Activated CD4-positive, alpha-beta T cell treated with anti-CD3 and anti-CD28 coated beads, Interleukin-2, amount 50 U/mL, for 1 hour (primary cell): ENCODE data around the gene MEI1.
A peak's percentile ranks its signal among the peaks of the same experiment; 100 is the strongest.

Experiments
- DNase-seq: peaks from one replicate; pipeline ENCODE4 v3.0.0-alpha.2; 2020

MEI1 gene

DNA sequence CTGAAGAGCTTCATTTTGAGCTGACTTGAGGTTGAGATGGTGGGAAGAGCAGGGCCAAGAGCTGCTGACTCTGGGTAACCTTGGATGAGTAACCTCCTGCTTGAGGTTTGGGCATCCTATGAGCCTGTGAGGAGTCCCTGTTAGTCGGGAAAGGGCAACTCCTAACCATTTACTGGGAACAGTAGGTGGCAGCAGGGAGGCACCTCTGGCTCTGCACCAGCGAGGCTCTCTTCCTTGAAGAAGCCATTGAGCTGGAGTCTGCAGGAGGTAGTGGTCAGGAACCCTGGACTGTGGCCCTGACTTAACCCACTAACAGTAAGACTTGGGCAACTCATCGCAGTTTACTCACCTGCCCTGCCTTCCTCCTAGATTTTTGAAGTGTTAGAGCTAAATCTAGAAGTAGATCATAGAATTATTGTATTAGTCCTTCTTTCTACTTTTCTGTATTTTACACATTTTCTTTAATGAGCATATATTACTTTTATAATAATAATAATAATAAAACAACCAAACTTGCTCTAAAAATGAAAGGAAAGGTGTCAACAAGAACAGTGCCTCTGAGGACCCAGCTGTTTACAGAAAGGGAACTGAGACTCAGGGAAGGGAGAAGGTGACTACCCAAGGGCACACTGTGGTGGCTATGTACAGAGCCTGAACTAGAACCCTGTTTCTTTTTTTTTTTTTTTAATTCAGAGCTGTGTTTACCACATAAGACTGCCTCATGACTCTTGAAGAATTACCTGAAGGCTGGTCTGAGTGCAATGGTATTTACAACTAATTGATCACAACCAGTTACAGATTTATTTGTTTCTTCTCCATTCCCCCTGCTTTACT is 47.5 kb downstream of the MEI1 start:
- DNase-seq: peak; percentile 47

DNA sequence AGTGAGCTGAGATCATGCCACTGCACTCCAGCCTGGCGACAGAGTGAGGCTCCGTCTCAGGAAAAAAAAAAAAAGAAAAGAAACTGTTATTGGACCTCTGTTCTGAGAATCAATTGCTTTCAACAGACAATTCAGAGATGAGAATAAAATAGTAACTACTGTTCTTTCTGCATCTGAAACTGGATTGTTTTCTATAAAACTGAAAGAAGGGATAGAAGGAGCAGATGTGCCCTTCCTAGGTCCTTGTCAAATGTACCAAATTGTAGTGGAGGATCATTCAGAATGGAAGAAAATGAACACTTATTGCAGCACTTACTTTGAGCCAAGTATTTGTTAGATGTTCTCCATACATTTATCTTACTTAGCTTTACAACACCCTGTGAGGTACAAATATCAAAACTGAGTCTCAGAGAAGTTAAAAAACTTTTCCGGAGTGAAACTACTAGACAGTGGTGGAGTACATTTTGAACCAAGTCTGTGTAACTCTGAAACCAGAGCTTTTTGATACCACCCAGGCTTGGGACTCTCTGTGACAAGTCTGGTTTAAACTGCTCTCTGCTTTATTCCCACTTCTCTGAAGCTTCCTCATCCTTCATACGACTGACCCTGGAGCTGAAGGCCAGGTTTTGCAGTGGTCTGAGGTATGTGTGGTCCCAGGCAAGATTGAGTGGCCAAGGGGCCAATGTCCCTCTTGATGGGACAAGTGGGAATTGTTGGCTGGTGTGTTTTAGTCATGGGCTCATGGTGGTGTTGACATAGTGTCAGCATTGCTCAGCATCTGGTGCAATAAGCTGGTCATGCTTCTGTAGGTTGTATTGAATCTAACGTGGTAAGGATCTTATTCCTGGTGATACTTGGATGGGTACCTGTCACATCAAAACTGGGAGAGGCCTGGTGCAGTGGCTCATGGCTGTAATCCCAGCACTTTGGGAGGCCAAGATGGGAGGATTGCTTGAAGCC is 53.0 kb downstream of the MEI1 start:
- DNase-seq: no peak

DNA sequence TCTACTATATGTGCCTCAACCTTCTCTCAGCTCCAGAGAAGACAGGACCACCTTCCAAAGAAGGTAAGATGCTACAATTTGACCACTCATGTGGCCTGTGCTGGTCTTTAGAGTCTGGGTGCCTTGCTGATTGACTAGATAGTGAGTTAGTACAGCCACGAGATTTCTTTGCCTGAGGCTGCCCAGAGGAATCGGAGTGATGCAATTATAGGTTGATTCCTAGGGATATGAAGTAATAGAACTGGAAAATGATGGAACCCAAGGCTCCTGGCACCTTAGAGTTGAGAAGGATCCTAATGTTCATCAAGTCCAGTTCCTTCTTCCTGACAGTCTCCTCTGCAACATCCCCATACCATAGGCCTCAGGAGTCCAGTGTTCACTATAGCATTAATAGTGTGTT is 54.7 kb downstream of the MEI1 start:
- DNase-seq: no peak

DNA sequence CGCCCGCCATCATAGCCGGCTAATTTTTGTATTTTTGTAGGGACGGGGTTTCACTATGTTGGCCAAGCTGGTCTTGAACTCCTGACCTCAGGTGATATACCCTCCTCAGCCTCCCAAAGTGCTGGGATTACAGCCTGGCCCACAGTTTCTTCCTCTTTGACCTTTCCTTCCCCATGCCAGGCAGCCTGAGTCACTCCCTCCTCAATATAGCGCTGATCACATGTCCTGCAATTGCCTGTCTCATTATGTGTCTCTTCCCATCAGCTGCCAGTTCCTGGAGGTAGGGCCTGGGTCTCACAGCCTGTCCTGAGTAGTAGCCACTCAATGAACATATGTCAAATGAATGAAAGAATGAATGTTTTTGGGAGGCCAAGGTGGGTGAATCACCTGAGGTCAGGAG is 58.2 kb downstream of the MEI1 start:
- DNase-seq: no peak

DNA sequence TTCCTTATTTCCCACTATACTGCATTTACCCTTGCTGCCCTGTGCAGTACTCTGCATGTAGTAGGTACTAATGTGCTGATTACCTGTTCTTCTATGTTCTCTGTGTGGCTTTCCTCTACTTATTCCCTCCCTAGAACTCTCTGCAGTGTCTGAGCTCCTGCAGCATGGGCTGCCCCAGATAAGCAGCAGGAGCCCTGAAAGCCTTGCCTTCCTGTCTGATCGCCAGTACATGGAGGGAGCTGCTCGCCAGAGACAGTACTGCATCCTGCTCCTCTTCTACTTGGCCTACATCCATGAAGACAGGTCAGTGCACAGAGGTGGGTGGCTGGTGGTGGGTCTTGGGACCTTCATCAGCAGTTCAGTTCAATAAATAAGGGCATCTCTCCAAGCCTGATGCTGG is 58.9 kb downstream of the MEI1 start:
- no peak for DNase-seq

DNA sequence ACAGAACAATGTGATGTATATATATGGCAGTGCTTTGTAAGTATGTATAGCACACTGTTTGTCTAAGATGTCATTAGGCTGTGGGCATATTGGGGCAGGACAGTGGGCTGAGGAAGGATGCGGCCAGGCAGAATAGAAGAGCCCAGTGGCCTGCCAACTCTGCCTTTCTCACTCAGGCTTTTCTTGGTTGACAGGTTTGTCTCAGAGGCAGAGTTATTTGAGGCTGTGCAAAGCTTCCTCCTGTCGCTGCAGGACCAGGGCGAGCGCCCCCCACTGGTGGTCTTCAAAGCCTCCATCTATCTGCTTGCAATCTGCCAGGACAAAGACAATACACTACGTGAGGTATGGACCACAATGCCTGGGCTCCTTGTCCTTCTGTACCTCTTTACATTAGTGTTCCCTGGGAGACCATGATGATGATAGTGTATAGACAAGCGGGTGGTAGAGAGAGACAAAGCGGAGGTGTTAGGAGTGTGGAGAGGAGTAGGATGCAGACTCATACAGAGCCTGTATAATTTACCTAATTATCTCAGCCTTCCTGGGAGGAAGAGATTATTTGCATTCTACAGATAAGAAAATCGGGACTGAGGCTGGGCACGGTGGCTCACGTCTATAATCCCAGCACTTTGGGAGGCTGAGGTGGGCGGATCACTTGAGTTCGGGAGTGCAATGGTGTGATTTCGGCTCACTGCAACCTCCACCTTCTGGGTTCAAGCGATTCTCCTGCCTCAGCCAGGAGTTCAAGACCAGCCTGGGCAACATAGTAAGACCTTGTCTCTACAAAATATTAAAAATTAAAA is 63.9 kb downstream of the MEI1 start:
- peak; percentile 33 for DNase-seq

DNA sequence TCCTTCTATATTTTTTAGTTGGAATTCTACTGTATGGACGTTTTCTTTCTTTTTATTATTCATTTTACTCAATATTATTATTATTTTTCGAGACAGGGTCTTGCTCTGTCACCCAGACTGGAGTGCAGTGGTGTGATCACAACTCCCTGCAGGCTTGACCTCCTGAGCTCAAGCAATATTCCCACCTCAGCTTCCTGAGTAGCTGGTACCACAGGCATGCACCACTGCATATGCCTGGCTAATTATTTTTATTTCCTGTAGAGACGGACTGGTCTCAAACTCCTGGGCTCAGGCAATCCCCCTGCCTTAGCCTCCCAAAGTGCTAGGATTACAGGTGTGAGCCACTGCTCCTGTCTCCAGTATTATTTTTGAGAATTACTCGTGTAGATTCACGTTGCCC is 67.2 kb downstream of the MEI1 start:
- no peak for DNase-seq

DNA sequence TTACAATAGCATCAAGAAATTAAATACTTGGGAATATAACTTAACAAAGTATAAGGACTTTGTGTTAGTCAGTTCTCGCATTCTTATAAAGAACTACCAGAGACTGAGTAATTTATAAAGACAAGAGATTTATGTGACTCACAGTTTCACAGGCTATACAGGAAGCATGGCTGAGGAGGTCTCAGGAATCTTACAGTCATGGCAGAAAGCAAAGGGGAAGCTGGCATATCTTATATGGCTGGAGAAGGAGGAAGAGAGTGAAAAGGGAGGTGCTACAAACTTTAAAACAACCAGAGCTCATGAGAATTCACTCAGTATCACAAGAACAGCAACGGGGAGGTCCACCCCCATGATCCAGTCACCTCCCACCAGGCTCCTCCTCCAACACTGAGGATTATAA is 69.1 kb downstream of the MEI1 start:
- no peak for DNase-seq

DNA sequence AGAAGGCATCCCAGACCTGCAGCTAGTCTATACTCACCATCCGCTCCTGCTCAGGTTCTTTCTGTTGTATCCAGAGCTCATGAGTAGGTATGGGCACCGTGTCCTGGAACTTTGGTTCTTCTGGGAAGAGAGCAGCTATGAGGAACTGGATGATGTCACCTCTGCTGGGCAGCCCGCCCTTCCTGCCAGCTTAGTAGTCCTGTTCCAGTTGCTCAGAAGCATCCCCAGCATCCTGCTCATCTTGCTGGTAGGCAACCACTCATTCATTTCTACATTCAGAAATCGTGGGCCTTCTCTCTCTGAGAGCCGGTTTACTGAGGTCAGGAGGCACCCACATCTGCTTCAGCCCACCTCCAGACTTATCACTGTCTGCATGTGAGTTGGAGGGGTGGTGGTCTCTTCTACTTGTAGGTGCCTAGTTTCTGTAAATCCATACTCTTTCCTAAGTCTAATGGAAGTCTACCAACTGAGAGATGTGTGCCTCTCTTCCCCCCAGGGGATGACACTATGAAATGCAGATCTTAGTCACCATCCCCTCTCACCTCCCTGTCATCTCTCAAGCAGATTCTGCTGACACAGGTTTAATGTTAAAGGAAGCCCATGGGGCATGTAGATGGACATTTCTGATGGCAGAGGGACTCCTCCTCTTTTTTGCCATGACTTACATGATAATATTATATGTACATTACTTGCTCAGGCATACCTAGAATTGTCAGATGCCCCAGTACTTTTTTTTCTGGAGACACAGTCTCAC is 71.6 kb downstream of the MEI1 start:
- no peak for DNase-seq

DNA sequence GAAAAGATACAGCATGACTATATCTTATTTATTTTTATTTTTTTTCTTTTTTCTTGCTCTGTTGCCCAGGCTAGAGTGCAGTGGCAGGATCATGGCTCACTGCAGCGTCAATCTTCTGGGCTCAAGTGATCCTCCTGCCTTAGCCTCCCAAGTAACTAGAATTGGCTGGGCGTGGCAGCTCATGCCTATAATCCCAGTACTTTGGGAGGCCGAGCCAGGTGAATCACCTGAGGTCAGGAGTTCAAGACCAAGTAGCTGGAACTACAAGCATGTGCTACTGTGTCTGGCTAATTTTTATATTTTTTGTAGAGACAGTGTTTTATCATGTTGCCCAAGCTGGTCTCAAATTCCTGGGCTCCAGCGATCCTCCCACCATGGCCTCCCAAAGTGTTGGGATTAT is 72.9 kb downstream of the MEI1 start:
- DNase-seq: no peak

DNA sequence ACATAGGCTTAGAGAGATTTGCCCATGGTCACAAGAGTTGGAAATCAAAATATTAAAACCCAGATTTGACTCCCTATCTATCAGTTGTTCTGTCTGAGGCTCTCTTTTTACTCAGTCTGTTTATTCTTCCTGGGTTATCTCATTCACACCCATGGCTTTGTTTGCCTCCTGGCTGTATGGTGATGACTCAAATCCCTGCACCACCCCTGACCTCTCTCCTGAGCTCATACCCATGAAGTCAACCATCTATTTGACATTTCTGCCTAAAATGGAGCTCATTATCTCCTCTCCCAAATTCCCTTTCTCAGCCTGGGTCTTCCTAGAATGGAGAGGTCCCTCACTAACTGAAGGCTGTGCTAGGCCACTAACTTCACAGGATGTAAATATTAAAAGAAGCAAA is 73.3 kb downstream of the MEI1 start:
- DNase-seq: no peak

DNA sequence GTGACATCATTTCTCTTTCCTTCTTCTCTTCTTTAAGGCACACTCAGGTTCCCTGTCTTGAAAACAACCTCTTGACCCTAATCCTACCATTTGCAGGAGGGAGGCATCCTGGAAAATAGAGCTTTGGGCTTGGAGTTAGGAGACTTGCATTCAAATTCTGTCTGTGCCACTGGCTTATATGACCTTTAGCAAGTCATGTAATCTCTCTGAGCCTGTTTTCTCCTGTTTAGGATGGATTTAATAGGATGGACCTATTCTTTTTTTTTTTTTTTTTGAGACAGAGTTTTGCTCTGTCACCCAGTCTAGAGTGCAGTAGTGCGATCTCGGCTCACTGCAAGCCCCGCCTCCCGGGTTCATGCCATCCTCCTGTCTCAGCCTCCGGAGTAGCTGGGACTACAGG is 76.0 kb downstream of the MEI1 start:
- DNase-seq: no peak

DNA sequence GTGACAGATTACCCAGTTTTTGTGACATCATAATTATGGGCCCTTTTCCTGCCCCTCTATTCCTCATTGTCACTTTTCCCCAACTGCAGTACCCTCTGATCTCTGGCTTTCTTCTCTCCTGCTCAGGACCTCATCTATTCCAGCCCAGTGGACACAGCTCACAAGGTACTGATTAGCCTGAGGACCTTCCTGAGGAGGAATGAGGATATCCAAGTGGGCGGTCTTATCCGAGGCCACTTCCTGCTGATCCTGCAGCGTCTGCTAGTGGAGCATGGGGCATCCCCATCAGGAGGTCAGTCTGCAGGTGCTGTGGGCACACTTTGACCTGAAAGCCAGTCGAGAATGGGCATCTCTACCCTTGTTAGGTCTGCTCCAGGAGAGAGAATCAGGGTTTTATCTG is 76.7 kb downstream of the MEI1 start:
- DNase-seq: no peak

DNA sequence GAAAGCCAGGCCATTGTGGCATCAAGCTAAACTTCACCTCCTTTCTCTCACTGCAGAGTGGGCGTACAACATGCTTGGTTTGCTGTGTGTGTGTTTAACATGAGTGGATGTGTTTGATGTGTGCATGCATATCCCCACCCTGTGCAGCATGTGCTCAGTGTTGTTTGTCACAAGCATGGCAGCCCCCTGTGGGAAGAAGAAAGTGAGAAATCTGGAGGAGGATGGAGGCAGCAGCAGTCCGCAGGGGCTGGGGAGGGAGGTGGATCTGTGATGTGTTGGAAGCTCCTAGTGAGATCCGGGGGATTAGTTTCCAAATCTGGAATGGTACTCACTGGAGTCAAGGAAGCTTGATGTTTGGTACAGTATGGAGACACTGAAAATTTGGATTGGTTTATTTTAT is 77.1 kb downstream of the MEI1 start:
- DNase-seq: no peak

DNA sequence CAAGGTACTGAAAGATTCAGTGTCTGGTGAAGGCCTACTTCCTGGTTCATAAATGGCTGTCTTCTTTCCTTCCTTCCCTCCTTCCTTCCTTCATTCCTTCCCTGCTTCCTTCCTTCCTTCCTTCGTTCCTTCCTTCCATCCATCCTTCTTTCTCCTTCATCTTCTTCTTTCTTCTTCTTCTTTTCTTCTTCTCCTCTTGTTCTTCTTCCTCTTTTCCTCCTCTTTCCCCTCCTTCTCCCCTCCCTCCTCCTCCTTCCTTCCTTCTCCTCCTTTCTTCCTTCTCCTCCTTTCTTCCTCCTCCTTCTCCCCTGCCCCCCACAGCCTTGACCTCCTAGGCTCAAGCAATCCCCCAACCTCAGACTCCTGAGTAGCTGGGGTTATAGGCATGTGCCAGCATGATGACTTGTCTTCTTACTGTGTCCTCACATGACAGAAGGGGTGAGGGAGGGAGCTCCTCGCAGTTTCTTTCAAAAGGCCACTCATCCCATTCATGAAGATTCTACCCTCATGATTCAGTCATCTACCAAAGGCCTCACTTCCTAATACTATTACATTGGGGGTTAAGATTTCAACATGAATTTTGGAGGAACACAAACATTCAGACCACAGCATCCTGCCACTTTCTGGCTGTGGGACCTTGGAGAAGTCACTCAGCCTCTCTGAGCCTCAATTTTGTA is 78.6 kb downstream of the MEI1 start:
- DNase-seq: no peak

DNA sequence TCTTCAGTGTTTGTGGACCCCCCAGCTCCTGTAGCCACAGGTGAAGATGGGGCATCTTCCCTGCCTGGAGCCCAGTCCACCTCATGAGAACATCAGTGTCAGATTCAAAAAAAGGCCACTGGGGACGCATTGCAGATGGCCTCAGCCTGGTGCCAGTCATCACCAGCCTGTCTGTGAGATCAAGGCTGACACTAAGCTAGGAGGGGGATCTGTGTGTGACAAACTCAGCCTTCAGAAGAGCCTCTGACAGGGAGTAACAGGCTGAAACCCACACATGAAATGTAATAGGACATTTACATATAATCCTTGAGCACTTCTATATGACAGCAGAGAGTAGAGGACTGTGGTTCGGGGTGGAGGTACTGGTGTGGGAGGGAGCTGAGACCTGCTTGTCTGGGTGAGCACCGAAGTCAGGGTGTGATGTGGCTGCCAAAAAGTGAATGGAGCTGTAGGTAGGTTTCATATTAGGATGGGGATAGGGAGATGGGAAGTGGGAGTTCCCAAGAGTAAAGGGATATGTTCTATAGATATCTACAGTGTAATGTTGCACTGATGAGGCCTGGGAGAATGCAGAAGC is 80.7 kb downstream of the MEI1 start:
- peak; percentile 9 for DNase-seq

DNA sequence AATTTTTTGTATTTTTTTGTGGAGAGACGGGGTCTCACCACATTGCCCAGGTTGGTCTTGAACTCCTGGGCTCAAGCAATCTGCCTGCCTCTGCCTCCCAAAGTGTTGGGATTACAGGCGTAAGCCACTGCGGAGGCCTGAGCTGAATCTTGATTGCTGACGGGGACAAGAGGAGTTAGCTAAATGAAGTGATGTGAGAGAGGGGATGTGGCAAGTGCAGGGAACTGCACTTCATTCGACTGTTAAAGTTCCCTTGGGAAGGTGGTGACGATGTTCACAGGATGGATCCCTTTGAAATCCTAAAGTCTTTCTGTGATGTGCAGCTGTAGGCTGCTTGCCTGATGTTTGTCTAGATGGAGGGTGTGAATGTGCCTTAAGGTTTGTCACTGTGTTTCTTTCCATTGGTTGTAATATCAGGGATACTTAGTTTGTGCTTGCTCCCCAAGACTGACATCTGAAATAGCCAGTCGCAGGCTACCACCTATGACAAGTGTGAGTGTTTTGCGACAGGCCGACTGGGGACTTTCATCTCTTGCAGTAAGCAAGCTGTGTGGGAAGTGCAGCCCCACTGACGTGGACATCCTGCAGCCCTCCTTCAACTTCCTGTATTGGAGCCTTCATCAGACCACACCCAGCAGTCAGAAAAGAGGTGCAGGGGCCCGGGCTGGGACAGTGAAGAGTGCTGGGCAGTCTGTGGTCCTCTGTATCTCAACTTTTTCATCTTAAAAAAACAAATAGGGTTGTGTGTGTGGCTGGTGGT is 81.6 kb downstream of the MEI1 start:
- DNase-seq: peak; percentile 89

DNA sequence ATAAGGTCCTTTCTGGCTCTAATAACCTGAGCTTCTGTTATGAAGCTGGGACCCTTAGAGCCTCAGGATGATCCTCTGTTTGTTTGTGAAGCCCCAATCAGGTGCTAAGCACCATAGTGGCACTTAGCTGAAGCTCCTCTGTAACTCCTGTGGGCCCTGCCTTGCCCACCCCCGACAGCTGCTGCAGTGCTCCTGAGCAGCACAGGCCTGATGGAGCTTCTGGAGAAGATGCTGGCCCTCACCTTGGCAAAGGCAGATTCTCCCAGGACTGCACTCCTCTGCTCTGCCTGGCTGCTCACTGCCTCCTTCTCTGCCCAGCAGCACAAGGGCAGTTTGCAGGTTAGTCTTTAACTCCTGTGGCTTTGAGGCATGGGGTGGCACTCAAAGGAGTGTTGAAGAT is 82.2 kb downstream of the MEI1 start:
- DNase-seq: peak; percentile 16

DNA sequence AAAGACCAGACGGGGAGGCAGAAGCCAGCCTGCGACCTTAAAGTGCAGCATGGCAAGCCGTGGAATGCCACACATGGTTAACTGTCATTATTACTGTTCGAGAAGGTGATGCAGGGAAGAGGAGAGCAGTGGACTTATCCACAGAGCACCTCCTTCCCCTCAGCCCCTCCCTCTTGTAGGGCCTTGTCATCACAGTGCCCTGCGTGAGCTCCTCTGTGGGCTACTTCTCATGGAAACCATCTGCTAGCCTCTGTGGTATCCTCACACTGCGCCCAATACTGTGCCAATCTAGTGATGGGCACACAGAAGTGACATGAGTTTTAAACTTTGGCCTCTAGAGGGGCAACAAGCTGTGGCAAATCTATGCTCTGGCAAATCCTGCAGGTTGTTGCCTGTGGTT is 83.0 kb downstream of the MEI1 start:
- peak; percentile 25 for DNase-seq

DNA sequence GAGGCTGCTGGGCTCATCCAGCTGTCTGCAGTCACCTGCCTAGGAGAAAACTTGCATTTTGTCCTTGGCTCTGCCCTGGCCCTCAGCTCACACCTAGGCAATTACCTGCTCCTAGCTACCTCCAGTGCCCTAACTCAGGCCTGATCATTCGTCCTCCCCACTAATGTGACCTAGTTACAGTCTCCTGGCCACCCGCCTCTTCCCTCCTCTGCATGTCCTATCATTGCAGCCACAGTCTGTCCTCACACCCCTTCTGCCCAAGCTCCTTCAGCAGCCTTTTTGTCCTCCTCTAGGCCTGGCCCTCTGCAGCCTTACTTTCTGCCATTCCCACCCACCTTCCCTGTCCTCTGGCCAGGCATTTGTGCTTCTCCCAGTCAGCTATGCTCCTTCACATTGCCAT is 83.4 kb downstream of the MEI1 start:
- DNase-seq: no peak

DNA sequence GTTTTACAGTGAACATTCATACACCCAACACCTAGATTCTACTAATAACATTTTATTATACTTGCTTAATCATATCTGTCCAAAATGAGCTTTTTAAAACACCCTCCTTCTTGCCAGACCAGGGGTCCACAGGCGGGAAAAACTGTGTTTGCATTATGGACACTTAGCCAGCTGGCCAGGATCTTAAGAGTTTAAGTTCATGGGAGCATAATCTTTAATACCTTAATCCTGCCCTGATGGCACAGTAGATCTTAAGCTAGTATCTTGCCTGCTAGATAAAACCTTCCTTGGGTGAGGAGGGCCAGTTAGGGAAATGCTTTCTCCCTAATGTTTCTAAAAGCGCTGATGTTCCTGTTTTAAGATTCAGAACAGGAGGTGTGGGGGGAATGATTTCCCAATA is 88.0 kb downstream of the MEI1 start:
- no peak for DNase-seq
